Measurements from ENCODE around the gene KIAA0232. TPM values are rescaled to one million over a fixed set of nuclear protein-coding genes. Genes with fewer than 3 reads are reported as not detected.
A peak's percentile ranks its signal among the peaks of the same experiment; 100 is the strongest.

Gene KIAA0232
- total RNA-seq = 10 to 100 TPM in 2 of 6 donors, 1 to 10 TPM in 4; 7.0 to 12.4 (median 8.9) TPM
- 1 to 10 TPM; 4.0 to 8.9 TPM for polyA plus RNA-seq

- H3K9me3 ChIP-seq = no peaks in the 10 kb centered on the region
- FAIRE-seq (no peak), DNase-seq (peak; percentile 90 to 95 (median 94)), ATAC-seq (peak; percentile 84 to 90 (median 86))
- 0 to 1% methylated on average over 60 to 100 of the region's 100 CpGs for WGBS, 2 donors
- TF ChIP-seq CTCF (IDR thresholded peaks at IDR 0.05) = no peak
- intact Hi-C loops (cut with DNase I) = no loop called here
- peak within 1 kb of the TSS; percentile 89 to 100 (median 96) for H3K4me3 ChIP-seq
- no peaks in the 10 kb centered on the region for H3K27me3 ChIP-seq
- H3K4me1 ChIP-seq = peaks cover 0 to 11% (median 6%) of the 10 kb centered on the region in 3 donors
- H3K27ac ChIP-seq = peak within 1 kb of the TSS; percentile 95 to 99 (median 96)
- H3K36me3 ChIP-seq = no peaks in the 10 kb centered on the region
These were observed at the start of gene KIAA0232 for GRCh38 chr4:6782147-6782845. Gene KIAA0232 (plus strand): TSS chr4:6782727. CDS start chr4:6824454, 41,727 bp downstream.

GRCh38 chr4:6733358-6734164 lies 49.0 kb upstream of the KIAA0232 start:
- H3K4me3 ChIP-seq = no peak overlapping the region
- no peaks in the 10 kb centered on the region for H3K27me3 ChIP-seq
- H3K9me3 ChIP-seq = no peaks in the 10 kb centered on the region
- H3K27ac ChIP-seq = no peak overlapping the region
- ATAC-seq = no peak
- no peak for TF ChIP-seq CTCF (IDR thresholded peaks at IDR 0.05)
- DNase-seq = no peak
- WGBS, 2 donors = 71 to 74% methylated on average over 27 of the region's 27 CpGs
- no peak for FAIRE-seq
- H3K4me1 ChIP-seq = no peaks in the 10 kb centered on the region
- H3K36me3 ChIP-seq = no peaks in the 10 kb centered on the region
- intact Hi-C loops (cut with DNase I) = no loop called here

GRCh38 chr4:6734165-6734786 lies 48.3 kb upstream of the KIAA0232 start:
- intact Hi-C loops (cut with DNase I) = no loop called here
- FAIRE-seq = no peak
- no peak for TF ChIP-seq CTCF (IDR thresholded peaks at IDR 0.05)
- Histone ChIP-seq H3K36me3 (no peaks in the 10 kb centered on the region), H3K4me3 (no peak overlapping the region), H3K27ac (no peak overlapping the region), H3K9me3 (no peaks in the 10 kb centered on the region), H3K27me3 (no peaks in the 10 kb centered on the region), H3K4me1 (no peaks in the 10 kb centered on the region)
- WGBS, 2 donors = 73 to 81% methylated on average over 16 of the region's 16 CpGs
- DNase-seq = peak in 1 of 6 donors; percentile 47
- no peak for ATAC-seq

- intact Hi-C loops (cut with DNase I) = no loop called here
- FAIRE-seq = no peak
These were observed 42.6 kb upstream of the KIAA0232 start for GRCh38 chr4:6739920-6740319.

More at GRCh38 chr4:6739920-6740319, 42.6 kb upstream of the KIAA0232 start:
- no peaks in the 10 kb centered on the region for H3K36me3 ChIP-seq
- DNase-seq = no peak
- no peaks in the 10 kb centered on the region for H3K9me3 ChIP-seq
- no peak overlapping the region for H3K4me3 ChIP-seq
- WGBS, 2 donors = 81 to 93% methylated on average over 4 of the region's 4 CpGs
- ATAC-seq = no peak
- TF ChIP-seq CTCF (IDR thresholded peaks at IDR 0.05) = no peak
- H3K27me3 ChIP-seq = no peaks in the 10 kb centered on the region
- H3K4me1 ChIP-seq = no peaks in the 10 kb centered on the region
- H3K27ac ChIP-seq = no peak overlapping the region
